ENCODE data around the gene PPP1CC.
"Not testable (repeated sequence)": the region's sequence is repeated elsewhere in the genome, so short reads cannot be mapped to it uniquely, and the experiment has no call there.

Gene PPP1CC

DNA sequence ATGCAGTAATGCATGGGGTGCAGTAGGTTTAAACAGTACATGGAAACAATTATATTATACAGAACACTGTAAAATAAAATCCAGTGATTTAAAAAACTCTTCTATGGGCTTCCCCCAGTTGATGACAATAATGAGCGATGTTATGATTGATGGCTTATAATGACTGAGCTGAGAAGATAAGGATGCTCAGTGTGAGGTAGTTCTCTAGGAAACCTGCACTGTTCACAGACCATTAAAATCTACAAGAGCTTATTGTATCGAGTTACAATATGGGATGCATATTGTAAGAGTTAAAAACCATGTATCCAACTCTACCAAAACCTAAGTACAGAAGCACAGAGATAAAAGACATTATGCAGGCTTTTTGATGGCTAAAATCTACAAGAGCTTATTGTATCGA lies 19.8 kb downstream of the PPP1CC start:
- not testable (repeated sequence) for DNase-seq

DNA sequence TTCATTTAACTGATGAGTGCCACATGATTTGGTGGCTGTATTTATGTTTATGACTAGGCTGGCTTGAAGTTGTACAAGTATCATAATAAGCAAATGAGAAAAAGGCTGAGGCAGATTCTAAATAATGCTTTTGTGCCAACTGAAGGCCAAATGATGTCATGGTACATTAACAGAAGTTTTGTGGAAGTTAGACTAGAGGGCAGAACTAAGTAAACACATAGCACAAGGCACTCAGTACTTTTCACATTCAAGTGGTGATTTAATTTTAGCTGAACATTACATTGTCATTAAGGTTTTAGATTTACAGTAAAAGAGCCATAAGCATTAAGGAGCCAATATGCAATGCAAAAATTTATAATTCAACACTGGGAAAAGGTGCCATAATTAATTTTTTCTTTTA lies 21.1 kb downstream of the PPP1CC start:
- DNase-seq, result no peak

- DNase-seq, result no peak
Measured at GRCh38 chr12:110720516-110720915, 22.2 kb downstream of the PPP1CC start.

- DNase-seq, result no peak
Measured at GRCh38 chr12:110718222-110718908, 24.3 kb downstream of the PPP1CC start.

DNA sequence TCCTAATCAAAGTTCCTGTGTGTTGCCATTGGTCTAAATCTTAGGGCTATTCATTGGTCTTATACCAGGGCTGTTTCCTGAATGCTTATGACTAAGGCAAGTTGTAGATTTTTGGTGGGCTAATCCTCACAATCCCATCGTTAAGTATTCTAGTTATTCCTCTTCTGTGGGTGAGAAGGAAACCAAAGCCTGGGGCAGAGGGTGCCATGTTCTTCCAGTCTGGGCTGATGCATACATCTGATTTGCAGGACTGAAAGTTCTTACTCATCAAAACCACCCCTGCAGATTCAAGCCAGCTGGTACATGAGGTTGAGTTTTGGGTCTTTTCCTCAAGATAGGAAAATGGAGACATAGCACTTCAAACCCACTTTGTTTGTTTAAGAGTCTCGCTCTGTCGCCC lies 25.7 kb downstream of the PPP1CC start:
- no peak for DNase-seq

DNA sequence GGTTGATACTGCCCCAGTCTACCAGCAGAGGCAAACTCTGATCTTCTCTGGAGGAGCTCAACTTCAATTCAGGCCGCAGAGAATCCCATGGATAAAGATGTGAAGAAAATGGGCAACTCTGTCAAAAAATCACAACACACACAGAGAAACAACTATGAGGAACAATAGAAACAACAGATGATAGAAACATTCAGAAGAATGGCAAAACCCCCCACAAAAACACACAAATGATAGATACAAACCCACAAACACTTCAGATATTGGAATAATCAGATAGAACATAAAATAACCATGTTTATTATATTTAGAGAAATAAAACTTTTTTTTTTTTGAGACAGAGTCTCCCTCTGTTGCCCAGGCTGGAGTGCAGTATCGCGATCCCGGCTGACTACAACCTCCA lies 33.8 kb downstream of the PPP1CC start:
- DNase-seq, result no peak

- no peak for DNase-seq
Measured at GRCh38 chr12:110705309-110705708, 37.4 kb downstream of the PPP1CC start.

- DNase-seq, result no peak
Measured at GRCh38 chr12:110704750-110705149, 37.9 kb downstream of the PPP1CC start.

- DNase-seq, result no peak
Measured at GRCh38 chr12:110704231-110704630, 38.5 kb downstream of the PPP1CC start.

DNA sequence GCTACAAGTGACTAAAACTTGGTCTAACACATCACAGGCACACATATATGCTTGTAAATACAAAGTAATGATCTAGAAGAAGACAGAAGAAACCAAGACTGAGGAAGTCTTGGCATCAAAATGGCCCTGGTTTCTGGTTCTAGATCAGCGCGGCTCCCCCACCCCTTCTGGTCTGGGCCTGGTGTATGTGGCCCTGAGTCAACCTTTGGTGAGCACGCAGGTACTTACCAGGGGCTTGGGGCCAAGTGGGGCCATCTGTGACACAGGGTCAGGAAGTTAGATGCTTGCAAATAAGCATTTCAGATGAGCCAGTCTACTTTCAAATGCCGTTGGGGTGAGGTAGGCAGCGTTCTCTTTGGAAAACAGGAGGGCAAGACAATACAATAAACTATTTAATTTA lies 40.6 kb downstream of the PPP1CC start:
- DNase-seq, result no peak

- DNase-seq, result no peak
Measured at GRCh38 chr12:110699591-110700445, 42.9 kb downstream of the PPP1CC start.

DNA sequence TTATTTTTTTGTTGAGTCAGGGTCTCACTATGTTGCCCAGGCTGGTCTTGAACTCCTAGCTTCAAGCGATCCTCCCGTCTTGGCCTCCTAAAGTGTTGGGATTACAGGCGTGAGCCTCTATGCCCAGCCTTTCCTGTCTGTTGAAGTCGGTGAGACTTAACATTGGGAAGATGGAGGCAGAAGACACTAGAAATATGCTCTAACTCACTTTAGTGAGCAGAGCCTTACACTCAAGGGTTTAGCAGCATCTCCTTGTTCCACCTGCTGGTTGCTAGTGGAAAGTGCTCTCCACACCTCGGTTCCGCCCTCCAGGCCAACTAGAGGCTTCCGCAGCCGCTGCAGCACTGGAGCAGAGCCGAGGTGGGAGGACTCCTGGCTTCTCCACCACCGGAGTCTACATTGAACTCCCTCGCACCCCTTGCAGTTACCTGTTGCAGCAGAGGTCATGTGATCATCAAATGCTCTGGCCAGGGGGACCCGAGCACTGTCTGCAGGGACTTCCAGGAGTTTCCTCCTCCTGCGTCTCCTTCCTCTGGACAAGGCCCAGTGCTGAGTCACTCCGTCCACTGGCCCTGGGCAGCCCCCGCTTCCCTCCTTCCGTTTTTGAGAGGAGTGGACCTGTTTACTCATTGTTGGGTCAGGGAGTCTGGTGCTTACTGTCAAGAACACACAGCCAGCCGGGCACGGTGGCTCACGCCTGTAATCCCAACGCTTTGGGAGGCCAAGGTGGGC lies 44.4 kb downstream of the PPP1CC start:
- peak; percentile 59 for DNase-seq

DNA sequence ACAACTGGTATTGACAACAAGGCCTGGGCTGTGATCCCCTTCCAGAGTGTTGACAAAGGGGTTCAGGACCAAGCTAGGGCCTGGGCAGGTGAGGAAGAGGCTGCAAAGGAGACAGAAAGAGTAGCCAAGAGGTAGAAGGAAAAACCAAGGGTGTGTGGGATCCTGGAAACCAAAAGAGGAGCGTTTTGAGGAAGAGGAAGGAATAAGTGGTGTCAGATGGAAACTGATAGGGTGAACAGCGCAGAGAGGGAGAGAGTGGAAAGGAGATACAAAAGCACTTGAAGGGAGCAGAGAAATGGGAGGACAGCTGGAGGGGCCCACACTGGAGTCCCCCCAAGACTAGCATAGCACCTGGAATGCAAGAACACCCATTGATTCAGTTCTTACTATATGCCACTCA lies 45.5 kb downstream of the PPP1CC start:
- DNase-seq, result no peak

- no peak for DNase-seq
Measured at GRCh38 chr12:110696283-110696682, 46.4 kb downstream of the PPP1CC start.

GRCh38 chr12:110694330-110694901 lies 48.3 kb downstream of the PPP1CC start:
- DNase-seq, result no peak

DNA sequence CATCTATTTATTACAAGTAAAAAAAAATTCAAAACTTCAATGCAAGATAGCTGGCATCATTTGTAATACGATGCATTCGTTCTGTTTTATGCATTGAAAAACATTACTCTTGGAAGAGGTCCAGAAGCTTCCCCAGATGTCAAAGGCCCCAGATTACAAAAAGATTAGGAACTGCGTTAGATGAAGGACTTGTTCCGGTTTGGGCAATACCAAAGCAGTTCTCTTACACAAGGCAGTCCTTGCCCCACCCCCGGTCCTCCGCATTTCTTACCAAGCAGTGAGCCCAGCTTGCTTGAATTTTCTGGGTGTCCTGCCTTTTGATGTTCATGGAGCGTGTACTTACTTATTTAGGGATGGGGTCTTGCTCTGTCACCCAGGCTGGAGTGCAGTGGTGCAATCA lies 49.0 kb downstream of the PPP1CC start:
- no peak for DNase-seq

GRCh38 chr12:110690127-110690430 lies 52.6 kb downstream of the PPP1CC start:
- DNase-seq, result no peak

DNA sequence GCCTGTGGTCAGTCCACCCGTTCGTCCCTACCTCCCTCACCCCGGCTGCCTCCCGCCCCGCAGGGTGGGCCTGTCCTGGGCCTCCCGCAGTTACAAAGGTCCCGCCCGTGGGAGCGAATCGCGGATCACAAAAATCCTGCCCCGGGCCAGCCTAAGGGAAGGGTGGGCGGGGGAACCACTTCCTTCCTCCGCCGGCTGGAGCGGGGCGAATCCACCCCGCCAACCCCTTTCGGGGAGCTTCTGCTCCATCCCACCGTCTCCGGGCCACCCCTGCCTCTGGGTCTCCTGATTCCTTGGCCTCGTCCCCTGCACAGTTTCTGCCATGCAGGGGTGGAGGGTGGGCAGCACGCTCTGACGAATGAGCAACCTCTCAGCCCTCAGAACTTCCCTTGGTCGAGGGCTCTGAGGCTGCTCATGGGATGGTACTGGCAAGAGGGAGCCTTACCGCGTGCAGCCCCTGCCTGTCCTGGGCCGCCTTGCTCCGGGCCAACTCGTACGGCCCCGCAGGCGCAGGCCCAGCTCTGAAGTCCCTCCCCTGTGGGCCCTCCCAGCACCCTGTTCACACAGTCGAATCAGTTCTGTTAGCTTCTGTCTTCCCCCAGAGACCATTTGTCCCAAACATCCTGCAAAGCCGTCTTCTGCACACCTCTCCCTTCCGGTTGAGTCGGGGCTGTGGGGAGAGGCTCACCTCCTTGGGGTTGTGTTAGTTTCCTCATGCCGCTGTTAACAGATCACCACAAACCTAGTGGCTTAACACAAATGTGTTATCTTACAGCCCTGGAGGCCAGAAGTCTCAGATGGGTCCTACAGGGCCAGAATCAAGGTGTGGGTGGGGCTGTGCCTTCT lies 53.2 kb downstream of the PPP1CC start:
- DNase-seq, result peak; percentile 32

- peak; percentile 22 for DNase-seq
Measured at GRCh38 chr12:110688446-110689280, 54.0 kb downstream of the PPP1CC start, which contains the start of gene HVCN1. Gene HVCN1 (minus strand): TSS chr12:110689115. CDS start chr12:110683245, 5,870 bp downstream.

- no peak for DNase-seq
Measured at GRCh38 chr12:110687396-110688169, 55.1 kb downstream of the PPP1CC start.
